Testis (tissue), 2 donors: Measurements from ENCODE around the gene GNMT.

Experiments used
- POLR2A ChIP-seq: fragments of 450-650 bp; IDR thresholded peaks from one replicate; pipeline ENCODE4 v1.6.1; 2017; ENCODE audit warnings: antibody characterized with exemption, mild to moderate bottlenecking, moderate library complexity
- TF ChIP-seq, protein P1 (sequence below), 3 experiments: fragments of 450-650 bp in 2 of 3; fragments of 200-600 bp in 1 of 3; sonication (generic) in 1 of 3; IDR thresholded peaks; one replicate each; pipeline ENCODE4 v1.5.1; 2016 to 2019; ENCODE audit warnings: antibody characterized with exemption in 3 of 3, mild to moderate bottlenecking in 2 of 3, moderate library complexity in 1 of 3

DNA sequence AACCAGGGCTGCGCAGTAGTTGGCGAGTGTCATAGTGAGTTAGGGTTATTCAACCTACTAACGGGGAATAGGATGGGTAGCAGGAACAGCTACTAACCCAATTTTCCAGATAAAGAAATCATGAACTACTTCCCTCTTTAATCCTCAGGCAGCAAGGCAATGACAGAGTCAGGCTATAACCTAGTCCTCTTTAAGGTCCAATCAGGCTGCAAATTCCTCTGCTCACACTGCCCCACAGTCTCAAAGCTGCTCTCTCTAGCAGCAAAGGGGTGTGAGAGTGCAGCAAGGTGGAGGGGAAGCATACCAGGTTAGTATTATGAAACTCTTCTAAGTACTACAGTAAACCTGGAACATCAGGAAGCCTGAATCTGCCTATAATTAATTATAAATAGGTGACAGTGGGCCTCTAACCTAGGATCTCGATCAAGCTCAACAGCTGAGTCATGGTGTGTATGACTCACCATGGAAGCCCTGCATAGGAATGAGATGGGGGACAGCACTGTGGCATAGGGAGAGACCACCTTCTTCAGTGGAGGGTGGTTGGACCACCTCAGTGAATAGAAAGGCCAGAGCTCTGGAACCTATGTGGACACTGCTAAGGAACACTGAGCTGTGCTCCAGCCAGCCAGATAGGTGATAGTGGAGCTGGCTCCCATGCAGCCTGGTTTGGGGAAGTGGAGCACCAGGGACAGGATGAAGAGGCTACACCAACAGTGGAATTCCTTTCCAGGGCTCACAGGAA is 10.5 kb downstream of the GNMT start:
- TF ChIP-seq, protein P1, sequence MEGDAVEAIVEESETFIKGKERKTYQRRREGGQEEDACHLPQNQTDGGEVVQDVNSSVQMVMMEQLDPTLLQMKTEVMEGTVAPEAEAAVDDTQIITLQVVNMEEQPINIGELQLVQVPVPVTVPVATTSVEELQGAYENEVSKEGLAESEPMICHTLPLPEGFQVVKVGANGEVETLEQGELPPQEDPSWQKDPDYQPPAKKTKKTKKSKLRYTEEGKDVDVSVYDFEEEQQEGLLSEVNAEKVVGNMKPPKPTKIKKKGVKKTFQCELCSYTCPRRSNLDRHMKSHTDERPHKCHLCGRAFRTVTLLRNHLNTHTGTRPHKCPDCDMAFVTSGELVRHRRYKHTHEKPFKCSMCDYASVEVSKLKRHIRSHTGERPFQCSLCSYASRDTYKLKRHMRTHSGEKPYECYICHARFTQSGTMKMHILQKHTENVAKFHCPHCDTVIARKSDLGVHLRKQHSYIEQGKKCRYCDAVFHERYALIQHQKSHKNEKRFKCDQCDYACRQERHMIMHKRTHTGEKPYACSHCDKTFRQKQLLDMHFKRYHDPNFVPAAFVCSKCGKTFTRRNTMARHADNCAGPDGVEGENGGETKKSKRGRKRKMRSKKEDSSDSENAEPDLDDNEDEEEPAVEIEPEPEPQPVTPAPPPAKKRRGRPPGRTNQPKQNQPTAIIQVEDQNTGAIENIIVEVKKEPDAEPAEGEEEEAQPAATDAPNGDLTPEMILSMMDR (IDR thresholded peaks at IDR 0.05) = no peak
- no peak for TF ChIP-seq POLR2A
